Hepatic stellate cell (primary cell): Measurements from ENCODE around the gene LRPAP1.
"Not testable (repeated sequence)": the region's sequence is repeated elsewhere in the genome, so short reads cannot be mapped to it uniquely, and the experiment has no call there.

Source experiments
- DNase-seq: peaks from one replicate; pipeline ENCODE4 v3.0.0; 2011; ENCODE audit warnings: low spot score

LRPAP1 gene, protein sequence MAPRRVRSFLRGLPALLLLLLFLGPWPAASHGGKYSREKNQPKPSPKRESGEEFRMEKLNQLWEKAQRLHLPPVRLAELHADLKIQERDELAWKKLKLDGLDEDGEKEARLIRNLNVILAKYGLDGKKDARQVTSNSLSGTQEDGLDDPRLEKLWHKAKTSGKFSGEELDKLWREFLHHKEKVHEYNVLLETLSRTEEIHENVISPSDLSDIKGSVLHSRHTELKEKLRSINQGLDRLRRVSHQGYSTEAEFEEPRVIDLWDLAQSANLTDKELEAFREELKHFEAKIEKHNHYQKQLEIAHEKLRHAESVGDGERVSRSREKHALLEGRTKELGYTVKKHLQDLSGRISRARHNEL

DNA sequence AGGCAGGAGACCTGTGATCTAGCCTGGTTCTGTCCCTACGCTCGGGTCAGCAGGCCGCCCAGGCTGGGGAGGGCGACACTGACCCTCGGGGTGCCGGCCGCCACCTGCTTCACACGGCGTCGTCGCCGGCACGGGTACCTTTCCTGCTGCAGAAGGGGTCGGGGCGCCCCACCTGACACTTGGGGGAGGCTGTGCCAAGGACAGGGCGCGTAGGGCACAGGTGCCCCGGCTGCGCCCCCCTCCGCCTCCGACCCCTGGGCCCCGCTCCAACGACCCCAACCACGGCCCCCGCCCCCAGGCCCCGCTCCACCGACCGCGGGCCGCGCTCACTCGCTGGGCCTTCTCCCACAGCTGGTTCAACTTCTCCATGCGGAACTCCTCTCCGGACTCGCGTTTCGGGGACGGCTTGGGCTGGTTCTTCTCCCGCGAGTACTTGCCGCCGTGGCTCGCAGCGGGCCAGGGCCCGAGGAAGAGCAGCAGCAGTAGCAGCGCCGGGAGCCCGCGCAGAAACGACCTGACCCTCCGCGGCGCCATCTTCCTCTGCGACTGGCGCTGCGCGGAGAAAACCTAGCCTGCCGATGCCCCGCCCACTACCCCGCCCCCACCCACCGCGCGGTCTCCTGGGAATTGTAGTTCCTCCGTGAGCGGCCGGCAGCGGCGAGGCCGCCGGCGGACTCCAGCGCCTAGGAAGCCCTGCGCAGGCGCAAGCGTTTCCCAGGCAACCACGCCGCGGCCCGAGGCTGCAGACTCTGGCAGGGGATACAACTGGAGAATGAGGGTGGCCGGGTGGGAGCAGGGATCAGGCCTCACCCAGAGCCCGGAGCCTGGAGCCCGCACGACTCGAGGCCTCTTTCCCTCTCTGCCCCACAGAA is at the start of gene LRPAP1:
Gene LRPAP1 (minus strand): TSS at position 544 of the 872 bp plus-strand sequence. CDS start 10 bp downstream, at position 534.
- DNase-seq, result peak; percentile 100

DNA sequence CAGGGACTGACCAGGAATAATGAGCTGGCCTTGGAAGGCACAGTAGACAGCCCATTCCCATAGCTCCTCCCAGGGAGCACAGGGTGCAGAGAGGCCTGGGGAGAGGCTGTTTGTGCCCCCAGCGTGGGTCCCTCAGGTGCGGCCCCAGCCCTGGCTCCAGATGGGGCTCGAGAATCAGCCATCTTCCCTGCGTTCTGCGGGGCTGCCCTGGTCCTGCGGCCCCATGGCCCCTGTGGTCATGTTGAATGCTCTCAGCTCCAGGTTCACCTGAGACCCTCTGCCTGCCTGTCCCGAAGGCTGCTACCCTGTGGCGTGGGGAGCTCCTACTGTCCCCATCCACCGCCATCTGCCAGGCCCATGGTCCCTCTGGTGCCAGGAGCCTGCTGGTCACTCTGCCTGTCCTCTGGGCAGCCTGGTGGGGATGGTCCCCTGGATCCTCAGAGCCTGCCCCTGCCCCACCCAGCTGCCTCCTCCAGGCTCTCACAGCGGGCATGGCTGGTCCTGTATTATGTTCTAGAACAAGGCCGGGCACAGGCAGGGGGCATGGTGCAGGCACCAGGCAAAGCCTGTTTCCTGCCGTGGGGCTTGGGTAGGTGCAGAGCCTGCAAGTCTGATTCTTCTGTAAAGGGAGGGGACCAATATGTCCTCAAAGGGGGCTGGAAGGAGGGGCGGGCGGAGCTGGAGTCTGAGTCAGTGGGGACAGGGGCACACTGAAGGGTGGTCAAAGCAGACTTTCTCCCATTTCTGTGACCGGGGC is 49.3 kb upstream of the LRPAP1 start:
- DNase-seq, result not testable (repeated sequence)

DNA sequence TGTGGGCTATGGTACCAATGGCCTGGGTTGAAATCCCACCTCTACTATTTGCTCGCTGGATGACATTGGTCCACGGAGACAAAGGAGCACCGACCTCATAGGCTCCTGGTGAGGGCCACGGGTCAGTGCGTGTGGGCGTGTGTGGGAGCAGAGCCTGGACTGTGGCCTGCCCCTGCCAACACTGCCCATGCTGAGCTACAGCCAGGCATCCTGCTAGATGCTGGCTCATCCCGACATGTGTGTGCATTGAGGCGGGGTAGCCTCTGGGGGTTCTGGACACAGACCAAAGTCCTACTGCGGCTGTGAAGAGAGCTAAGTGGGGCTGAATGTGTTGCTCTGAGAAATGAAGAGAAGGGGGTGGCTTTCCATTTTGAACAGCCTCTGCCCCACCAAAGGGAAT is 48.6 kb upstream of the LRPAP1 start:
- not testable (repeated sequence) for DNase-seq

DNA sequence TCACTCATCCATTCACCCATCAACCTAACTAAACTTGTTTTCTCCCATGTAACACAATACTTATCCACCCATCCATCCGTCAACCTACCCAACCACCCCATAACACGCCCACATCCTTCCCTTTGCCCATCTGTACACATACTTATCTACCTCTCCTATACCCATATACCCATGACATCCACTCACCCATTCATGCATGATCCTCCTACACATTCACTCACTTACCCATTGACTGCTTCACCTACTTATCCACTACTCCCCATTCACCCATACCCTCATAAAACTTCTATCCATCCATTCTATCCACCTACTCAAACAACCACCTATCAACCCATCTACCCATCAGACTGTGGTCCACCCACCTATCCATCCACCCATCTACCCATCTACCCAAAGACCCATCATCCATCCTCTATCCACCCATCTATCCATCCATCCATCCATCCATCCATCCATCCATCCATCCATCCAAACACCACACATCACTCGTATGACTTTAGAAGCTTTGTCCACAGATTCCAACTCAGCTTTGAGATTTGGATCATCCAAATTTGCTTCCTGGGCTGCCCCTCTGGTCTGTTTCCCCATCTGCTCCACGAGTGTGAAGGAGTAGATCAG is 46.4 kb upstream of the LRPAP1 start:
- DNase-seq, result not testable (repeated sequence)

DNA sequence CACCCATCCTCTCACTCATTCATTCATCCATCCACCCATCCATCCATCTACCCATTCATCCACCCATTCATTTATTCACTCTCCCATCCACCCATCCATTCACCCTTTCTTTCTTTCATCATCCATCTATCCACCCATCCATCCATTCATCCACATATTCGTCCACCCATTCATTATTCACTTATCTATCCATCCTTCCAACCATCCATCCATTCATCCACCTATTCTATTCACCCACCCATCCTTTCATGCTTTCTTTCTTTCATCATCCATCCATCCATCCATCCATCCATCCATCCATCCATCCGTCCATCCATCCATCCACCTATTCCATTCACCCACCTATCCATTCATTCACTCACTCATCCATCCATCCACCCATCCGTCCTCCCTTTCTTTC is 45.8 kb upstream of the LRPAP1 start:
- not testable (repeated sequence) for DNase-seq

DNA sequence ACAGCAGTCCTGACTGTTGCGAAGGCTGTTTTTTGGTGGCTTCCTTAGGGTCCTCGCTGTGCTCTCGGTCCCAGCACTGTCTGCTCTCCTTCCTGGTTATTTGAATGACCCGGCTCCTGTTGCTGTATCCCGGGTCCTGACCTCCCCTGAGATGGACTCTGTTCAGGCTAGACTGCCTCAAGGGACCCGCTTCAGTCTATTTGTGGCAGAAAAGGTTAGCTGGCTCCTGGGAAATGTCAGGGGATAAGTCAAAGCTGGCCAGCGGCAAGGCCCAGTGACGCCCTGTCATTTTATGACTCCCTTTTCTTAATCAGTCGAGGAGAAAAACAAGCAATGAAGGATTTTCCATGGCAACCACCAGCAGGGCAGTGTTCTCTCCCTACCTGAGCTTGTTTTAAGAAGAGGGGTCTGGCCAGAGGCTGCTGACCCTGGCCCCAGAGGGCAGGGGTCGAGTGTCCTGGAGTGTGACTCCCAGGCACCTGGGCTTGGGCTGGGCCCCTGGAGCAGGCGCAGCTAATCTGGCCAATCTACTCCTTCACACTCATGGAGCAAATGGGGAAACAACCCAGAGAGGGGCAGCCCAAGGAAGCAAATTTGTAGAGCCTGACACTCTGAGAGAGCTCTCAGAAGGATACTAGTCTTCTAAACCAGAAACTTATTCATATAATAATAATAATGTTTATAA is 45.1 kb upstream of the LRPAP1 start:
- DNase-seq, result not testable (repeated sequence)

DNA sequence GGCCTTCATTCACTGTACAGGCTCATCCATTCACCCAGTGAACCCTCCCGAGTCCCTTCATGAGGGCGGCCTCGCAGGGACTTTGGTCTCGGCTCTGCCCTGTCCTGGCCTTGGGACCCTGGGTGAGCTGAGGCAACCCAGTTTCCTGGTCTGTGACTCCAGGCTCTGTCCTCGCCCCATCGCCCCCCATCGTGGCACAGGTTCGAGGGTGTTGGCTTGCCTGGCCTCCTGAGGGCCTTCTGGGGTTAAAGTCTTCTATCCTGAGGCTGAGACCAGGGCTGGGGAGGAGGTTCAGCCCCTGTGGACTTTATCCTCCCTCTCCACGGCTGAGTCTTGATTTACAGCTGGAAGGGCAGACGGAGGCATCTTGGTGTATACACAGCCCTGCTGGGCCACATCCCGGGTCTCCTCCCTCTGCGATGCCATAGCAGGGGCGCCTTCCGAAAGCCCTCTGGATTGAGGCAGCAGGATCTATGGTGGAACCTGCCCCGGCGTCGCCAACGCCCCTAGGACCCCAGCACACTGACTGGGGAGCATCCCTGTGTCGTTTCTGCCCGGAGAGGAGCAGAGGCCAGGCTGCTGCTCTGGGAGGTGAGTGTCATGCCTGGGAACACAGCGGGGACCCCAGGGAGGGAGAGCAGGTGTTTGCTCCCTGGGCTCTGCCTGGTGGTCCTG is 44.4 kb upstream of the LRPAP1 start:
- DNase-seq, result not testable (repeated sequence)

DNA sequence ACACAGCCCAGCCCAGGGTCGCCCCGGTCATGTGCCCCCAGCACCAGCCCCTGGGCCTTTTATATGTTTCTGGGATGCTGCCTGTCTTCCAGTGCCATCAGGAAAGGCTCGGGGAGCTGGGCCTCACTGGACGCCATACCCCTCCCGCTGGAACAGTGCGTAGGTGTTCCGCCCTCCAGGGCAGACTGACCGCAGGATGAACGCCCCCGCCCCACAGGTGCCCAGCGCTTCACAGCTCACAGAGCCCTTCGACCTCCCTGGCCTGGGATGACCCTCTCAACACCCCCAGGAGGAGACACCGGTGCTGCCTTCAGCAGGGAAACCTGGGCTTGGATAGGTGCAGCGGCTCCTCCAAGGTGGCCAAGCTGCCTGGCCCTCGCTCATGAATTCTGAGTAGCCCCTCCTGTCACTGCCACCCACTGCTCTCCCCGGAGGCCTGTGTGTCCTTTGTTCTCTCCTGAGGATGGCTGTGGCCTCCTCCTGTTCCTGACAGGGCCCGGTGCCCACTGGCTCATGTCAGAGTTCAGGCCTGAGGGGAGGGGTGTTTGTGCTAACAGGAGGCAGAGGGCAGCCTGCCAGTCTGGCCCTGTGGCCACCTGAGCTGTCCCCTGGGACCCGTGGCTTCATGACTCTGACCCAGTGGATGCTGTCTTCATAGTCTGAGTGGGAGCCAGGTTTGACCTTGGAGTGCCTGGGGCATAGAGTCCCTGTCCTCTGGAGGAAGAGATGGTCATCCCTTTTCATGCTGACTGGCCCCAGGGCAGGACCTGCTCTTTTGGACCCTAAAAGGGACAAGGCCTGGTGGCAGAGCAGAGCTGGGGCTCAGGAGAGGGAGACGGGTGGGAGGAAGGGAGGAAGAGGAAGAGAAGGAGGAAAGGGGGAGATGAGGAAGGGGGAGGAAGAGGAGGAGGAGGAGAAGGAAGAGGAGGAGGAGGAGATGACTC is 43.5 kb upstream of the LRPAP1 start:
- DNase-seq, result not testable (repeated sequence)

DNA sequence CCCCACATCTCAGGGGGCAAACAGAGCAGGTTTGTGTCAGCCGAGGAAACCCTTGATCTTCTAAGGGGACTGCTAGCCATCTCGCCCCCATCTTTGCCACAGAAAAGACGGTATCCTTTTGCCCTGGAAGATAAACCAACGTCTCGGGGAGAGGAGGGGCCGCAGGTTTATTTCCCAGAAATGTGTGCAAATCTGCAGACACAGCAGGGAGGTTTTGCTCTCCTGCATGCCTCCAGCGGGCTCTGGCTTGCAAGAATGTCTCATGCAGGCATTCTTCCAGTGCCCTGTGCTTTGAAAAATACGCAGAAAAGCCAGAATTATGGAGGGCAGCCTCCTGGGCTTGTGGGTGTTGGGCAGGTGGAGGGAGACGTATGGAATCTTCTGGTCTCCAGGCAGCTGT is 42.6 kb upstream of the LRPAP1 start:
- DNase-seq, result not testable (repeated sequence)

DNA sequence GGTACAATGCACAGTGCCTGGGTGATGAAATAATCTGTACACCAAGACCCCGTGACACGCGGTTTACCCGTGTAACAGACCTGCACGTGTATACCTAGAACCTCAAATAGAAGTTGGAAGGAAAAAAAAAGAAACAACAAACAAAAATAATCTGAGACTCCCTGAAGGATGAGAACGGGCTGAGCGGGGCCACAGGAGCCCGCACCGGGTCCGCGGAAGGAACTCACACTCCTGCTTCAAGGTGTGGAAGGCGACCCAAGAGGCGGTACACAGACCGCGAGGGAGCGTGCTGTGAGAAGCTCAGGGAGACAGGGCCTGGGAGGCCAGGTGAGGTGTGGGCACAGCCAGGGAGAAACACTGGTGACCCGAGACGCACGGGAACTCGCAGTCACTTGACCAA is 42.1 kb upstream of the LRPAP1 start:
- DNase-seq, result not testable (repeated sequence)

DNA sequence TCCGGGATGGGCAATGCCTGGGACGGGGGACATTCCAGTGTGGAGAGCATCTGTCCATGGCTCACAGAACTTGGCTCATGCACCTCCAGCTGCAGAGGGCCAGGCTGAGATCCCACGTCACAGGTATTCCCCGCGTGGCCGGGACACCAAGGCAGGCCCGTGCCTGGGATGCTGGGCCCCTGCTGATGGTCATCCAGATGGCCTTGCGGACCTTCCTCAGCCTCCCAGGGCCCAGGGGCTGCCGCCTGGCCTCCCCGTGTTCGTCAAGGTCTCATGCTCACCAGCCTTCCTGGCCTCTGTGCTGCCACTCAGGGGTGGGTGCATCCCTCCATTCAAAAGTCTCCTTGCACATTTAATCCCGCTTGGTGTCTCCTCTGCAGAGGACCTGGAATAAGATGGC is 40.9 kb upstream of the LRPAP1 start:
- no peak for DNase-seq

DNA sequence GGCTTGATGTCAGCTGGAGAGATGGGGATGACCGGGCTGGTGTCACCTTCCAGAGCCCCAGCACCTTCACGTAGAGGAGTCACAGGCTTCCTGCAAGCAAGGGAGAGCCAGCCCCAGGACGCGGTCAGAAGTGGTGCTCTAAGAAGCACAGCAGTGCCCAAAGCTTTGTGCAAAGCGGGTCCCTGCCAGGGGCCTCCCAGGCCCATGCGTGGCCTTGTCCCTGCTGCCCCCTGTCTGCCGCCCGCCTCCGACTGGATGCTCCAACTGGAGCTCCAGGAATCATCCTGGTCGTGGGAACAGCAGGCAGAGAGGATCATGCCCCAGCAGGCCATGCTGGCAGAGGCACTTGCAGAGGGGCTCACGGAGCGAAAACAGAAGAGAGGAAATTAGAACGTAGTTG is 40.1 kb upstream of the LRPAP1 start:
- no peak for DNase-seq

DNA sequence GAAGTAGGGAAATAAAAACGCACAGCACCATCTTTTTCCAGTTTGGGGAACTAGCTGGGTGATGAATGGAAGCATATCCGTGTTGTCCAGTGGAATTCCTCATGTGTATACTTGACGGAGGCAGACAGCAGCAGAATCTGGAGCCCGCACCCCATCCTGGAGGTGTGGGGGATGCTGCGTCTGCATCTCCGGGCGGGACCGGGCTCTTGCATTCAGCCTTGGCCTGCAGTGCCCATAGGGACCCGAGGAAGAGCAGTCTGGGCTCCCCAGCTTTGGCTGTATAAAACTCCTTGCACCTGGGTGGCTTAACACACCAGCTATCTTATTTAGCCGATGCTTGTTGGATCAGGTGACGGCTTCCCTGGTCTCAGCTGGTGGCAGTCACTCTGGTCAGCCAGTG is 39.7 kb upstream of the LRPAP1 start:
- DNase-seq, result no peak

DNA sequence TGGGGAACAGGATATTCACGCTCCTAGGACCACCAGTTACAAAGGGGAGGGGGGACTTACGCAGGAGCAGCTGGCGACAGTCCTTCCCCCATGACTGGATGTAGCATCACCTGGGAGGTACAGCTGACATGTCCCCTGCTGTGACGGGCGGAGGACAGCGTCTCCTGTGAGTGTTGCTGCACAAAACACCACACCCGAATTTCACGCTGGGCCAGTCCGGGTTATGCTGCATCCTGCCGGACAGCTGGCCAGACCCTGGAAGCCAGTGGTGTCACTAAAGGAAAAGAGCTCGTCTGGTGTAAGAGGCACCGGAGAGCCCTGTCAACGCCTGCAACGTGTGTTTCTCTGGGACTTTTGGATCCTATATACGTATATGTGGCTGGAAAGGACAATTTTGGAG is 38.7 kb upstream of the LRPAP1 start:
- DNase-seq, result not testable (repeated sequence)

DNA sequence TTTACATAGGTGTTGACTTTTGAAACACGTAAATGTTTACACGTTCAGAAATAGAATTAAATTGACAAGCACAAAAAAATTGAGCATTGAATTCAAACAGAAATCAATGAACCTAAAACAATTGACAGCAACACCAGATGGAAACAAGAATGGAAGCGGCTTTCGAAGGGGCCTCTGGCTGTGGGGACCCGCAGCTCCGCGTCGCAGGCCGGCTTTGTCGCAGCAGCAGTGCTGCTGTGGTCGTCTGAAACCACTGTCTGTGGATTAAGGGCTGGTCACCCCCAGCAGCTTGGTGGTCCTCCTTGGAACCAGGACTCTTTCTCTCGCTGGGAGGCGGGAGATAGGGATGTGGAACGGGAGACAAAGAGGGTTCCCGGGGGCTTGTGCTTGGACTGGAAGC is 37.4 kb upstream of the LRPAP1 start:
- DNase-seq, result not testable (repeated sequence)

DNA sequence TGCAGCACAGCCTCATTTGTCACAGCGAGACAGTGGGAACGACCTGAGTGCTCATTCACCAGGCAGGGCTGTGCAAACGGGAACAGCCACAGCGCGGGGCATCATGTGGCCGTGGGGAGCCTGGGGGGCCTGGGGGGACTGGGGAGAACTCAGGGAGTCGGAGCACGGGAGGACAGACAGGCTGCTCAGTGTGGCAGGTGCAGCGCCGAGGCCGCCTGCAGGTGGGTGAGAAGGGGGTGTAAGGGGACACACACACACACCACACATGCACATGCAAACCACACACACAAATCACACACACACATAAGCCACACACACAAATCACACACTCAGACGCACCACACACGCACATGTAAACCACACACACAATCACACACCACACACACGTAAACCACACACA is 34.5 kb upstream of the LRPAP1 start:
- not testable (repeated sequence) for DNase-seq

DNA sequence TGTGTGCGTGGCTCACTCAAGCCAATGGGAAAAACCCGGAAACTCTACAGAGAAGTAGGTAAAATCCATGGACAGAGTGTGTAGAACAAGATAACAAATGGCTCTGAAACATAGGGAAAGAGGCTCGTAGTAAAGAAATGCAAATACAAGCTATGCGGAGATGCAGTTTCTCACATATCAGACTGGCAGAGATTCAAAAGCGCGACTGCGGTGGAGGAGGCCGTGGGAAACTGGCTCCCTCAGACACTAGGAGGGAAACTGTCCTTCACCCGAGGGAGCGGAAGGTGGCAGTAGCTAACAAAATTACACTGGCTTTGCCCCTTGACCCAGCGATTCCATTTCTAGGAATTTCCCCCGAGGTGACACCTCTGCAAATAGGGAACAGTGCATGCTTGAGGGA is 34.1 kb upstream of the LRPAP1 start:
- not testable (repeated sequence) for DNase-seq

DNA sequence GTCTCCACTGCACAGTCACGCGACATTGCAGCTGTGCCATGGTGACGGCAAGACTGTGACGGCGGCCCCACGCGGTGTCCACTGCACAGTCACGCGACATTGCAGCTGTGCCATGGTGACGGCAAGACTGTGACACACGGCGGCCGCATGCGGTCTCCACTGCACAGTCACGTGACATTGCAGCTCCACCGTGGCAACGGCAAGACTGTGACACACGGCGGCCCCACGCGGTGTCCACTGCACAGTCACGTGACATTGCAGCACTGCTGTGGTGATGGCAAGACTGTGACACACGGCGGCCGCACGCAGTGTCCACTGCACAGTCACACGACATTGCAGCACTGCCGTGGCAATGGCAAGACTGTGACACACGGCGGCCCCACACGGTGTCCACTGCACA is 32.7 kb upstream of the LRPAP1 start:
- not testable (repeated sequence) for DNase-seq

DNA sequence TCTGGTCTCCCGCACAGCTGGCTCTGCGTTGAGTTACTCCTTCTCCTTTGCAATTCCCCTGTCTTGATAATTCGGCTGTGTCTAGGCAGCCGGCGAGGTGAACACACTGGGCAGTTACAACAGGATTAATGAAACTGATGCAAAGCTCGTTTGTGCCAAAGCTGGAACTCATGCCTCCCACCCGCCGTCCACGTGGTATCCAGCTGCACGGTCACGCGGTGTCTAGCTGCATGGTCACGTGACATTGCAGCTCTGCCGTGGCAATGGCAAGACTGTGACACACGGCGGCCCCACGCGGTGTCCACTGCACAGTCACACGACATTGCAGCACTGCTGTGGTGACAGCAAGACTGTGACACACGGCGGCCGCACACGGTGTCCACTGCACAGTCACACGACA is 31.2 kb upstream of the LRPAP1 start:
- no peak for DNase-seq

DNA sequence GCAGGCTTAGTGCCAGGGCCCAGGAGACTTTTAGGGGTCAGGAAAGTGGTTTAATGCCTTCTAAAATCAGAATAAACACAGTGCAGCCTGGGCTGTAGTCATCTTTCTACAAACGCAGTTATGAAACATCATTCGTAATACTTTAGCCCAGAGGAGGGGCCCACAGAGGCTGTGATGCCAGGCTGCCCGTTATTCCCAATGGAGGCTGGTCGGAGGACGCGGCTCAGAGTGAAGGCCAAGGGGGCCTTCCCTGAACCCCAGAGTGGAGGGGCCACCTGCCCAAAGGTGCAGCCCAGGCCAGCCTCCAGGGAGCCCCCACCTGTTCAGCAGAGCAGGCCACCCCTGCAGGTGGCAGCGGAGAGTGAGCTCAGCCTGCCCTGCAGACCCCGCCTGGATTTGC is 29.9 kb upstream of the LRPAP1 start:
- not testable (repeated sequence) for DNase-seq
